Keratinocyte (primary cell): ENCODE results near the gene INHBE.

ENCODE experiments used
- EZH2 ChIP-seq: IDR thresholded peaks from one replicate; pipeline ENCODE4 v1.6.1; 2012; ENCODE audit warnings: inconsistent platforms, mild to moderate bottlenecking, low read length, moderate library complexity
- TF ChIP-seq, protein P1 (sequence below), 3 experiments: IDR thresholded peaks in 1 of 3; conservative IDR thresholded peaks in 1 of 3; optimal IDR thresholded peaks in 1 of 3; 2 replicates in 2 of 3; 3 replicates in 1 of 3; pipeline versions ENCODE3 to v1.5.1; 2011; ENCODE audit warnings: low read length in 3 of 3, mild to moderate bottlenecking in 3 of 3, moderate library complexity in 2 of 3, control low read depth in 1 of 3, inconsistent platforms in 1 of 3; ENCODE audit not compliant: insufficient read depth in 2 of 3; ENCODE audit errors: extremely low read depth in 1 of 3

DNA sequence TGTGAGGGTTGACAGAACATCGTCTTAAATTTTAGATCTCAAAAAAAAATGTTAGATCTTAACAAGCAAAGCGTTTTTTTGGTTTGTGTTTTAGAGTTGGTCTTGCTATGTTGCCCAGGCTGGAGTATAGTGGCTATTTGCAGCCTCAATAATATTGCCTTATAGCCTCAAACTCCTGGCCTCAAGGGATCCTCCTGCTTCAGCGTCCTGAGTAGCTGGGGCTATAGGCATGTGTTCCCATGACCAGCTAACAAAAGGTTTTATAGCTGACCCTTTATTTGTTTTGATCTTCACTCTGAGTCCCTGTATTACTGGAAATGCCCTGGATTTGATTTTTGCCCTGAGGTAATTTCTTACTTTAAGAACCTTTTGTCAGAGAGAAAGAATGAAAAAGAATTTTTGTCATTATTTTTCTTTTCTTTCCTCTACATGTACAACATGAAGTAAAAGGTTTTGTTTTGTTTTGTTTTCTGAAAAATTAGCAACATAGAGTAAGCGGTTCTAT, 15.3 kb upstream of the INHBE start:
- TF ChIP-seq, protein P1, sequence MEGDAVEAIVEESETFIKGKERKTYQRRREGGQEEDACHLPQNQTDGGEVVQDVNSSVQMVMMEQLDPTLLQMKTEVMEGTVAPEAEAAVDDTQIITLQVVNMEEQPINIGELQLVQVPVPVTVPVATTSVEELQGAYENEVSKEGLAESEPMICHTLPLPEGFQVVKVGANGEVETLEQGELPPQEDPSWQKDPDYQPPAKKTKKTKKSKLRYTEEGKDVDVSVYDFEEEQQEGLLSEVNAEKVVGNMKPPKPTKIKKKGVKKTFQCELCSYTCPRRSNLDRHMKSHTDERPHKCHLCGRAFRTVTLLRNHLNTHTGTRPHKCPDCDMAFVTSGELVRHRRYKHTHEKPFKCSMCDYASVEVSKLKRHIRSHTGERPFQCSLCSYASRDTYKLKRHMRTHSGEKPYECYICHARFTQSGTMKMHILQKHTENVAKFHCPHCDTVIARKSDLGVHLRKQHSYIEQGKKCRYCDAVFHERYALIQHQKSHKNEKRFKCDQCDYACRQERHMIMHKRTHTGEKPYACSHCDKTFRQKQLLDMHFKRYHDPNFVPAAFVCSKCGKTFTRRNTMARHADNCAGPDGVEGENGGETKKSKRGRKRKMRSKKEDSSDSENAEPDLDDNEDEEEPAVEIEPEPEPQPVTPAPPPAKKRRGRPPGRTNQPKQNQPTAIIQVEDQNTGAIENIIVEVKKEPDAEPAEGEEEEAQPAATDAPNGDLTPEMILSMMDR (optimal IDR thresholded peaks at IDR 0.05 in 1 of 3, IDR thresholded peaks at IDR 0.05 in 1 of 3, conservative IDR thresholded peaks at IDR 0.05 in 1 of 3; ENCODE audit: extremely low read depth in 1 of 3, insufficient read depth in 2 of 3, low read length in 3 of 3) = no peak
- no peak for TF ChIP-seq EZH2
